Ascending aorta (tissue), 2 donors: ENCODE results near the gene ZNF536. TPM values are rescaled to one million over a fixed set of nuclear protein-coding genes. Genes with fewer than 3 reads are reported as not detected.
"Not testable (repeated sequence)": the region's sequence is repeated elsewhere in the genome, so short reads cannot be mapped to it uniquely, and the experiment has no call there.

Source experiments
- DNase-seq, 2 donors: peaks; one replicate each; pipeline ENCODE4 v3.0.0-alpha.2; 2019; ENCODE audit warnings: low spot score in 2 of 2
- H3K27ac ChIP-seq, 2 donors: fragments of 200-600 bp; sonication (generic); one replicate each; pipeline ENCODE4 v1.5.1; 2016 to 2017; ENCODE audit warnings: mild to moderate bottlenecking in 1 of 2
- H3K27me3 ChIP-seq: fragments of 200-600 bp; sonication (generic); one replicate; pipeline ENCODE4 v1.5.1; 2017
- H3K36me3 ChIP-seq, 2 donors: fragments of 200-600 bp; sonication (generic); one replicate each; pipeline ENCODE4 v1.5.1; 2016
- H3K4me1 ChIP-seq, 2 donors: fragments of 200-600 bp; sonication (generic); one replicate each; pipeline ENCODE4 v1.5.1; 2016 to 2017; ENCODE audit warnings: mild to moderate bottlenecking in 1 of 2
- H3K4me3 ChIP-seq, 2 donors: fragments of 200-600 bp; sonication (generic); one replicate each; pipeline ENCODE4 v1.5.1; 2016 to 2017; ENCODE audit warnings: mild to moderate bottlenecking in 1 of 2
- H3K9me3 ChIP-seq, 2 donors: fragments of 200-600 bp; sonication (generic); one replicate each; pipeline ENCODE4 v1.5.1; 2016
- CTCF ChIP-seq, 3 experiments: fragments of 200-600 bp in 2 of 3; fragments of 450-650 bp in 1 of 3; sonication (generic) in 2 of 3; IDR thresholded peaks; one replicate each; pipeline ENCODE4 v1.5.1; 2016 to 2019; ENCODE audit warnings: antibody characterized with exemption in 3 of 3, mild to moderate bottlenecking in 1 of 3, moderate library complexity in 1 of 3
- intact Hi-C: fragments of 100-400 bp; cut with DNase I; formaldehyde crosslinking; loops from one replicate; pipeline ENCODE4 v1.15.1; 2023
- total RNA-seq: library from RNA; depleted of rRNA; stranded (reverse); fragments of >200 nt; gene quantifications from one replicate; pipeline ENCODE4 v1.1.0, GENCODE V29; 2016

Gene ZNF536
- total RNA-seq, 1 donor from 2014 or later, result not detected

DNA sequence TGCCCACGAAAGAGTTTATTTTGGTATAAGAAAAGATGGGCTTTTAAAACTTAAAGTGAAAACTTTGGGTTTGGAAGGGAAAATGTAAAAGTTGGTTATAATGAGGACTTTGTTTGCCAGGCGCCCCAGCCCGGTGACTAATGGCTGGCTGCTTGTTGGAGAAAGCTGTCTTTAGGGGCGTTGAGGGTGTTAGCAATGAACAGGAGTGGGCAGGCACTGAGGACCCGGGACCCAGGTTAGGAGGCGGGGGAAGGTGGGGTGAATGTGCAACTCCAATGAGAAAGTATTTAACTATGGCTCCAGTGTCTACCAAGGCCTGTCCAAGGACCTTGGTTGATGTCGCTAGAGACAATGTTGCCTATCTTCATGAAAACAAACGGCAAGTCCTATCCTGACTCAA lies 118.6 kb downstream of the ZNF536 start:
- intact Hi-C loops, result no loop called here
- Histone ChIP-seq H3K4me3 (no peak overlapping the region), H3K9me3 (no peaks in the 10 kb centered on the region), H3K27me3 (no peaks in the 10 kb centered on the region), H3K4me1 (no peaks in the 10 kb centered on the region), H3K27ac (no peak overlapping the region), H3K36me3 (no peaks in the 10 kb centered on the region)
- no peak for TF ChIP-seq CTCF (IDR thresholded peaks at IDR 0.05)
- no peak for DNase-seq

DNA sequence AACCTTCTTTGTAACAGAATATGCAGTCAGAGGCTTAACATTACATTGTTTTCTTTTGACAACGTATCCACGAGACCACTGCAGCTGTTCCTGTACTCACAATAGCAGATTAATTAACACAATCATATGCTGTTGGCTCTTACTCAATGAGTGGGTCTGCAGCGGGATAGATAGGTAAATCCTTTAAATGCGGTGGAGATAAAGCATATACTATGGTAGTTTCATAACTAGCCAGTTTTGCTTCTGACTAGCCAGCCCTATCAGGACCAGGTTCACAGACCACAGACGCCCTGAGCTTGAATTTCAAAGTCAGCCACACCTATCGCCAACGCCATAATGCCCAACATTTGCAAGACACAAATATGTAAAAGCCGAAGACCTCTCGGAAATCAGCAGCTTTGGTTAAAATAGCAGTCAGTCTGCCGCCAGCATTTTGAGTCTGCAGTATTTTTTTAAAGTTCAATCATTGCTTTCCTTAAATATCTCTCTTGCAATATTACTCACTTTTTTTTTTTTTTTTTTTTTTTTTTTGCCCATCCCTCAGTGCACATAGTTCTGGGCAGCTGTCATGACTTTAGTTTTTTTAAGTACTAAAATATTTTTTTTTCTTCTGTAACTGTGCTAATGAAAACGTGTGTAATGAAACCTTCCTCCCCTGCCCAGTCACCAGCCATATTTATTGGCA lies 120.5 kb downstream of the ZNF536 start:
- Histone ChIP-seq H3K27me3 (no peaks in the 10 kb centered on the region), H3K27ac (no peak overlapping the region), H3K4me1 (no peaks in the 10 kb centered on the region), H3K36me3 (no peaks in the 10 kb centered on the region), H3K9me3 (no peaks in the 10 kb centered on the region), H3K4me3 (no peak overlapping the region)
- intact Hi-C loops, result no loop called here
- no peak for TF ChIP-seq CTCF (IDR thresholded peaks at IDR 0.05)
- no peak for DNase-seq

DNA sequence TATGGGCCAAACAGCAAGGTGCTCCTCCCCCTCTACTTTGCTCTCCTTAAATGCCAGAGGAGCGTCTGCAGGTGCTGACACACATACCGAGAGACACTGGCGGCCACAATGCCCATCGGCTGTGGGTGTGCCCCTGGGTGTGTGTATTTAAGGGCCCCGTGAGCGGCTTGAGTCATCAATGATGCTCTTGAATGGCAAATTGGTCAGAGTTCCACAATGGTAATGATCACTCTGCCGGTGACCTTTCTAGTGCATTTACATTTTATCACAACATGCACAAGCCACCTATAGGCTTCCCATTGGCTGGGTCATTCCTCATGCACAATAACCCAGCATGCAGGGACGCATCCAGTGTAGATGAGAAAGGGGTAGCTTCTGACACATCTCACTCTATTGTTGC lies 124.8 kb downstream of the ZNF536 start:
- Histone ChIP-seq H3K36me3 (no peaks in the 10 kb centered on the region), H3K4me1 (no peaks in the 10 kb centered on the region), H3K27ac (no peak overlapping the region), H3K9me3 (no peaks in the 10 kb centered on the region), H3K27me3 (no peaks in the 10 kb centered on the region), H3K4me3 (no peak overlapping the region)
- intact Hi-C loops, result no loop called here
- no peak for TF ChIP-seq CTCF (IDR thresholded peaks at IDR 0.05)
- DNase-seq, result no peak

DNA sequence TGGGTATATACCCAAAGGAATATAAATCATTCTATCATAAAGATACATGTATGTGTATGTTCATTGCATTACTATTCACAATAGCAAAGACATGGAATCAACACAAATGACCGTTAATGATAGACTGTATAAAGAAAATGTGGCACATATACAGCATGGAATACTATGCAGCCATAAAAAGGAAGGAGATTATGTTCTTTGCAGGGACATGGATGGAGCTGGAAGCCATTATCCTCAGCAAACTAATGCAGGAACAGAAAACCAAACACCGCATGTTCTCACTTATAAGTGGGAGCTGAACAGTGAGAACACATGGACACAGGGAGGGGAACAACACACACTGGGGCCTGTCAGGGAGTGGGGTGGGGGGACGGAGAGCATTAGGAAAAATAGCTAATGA lies 125.9 kb downstream of the ZNF536 start:
- H3K4me3 ChIP-seq, intact Hi-C loops, H3K27me3 ChIP-seq, H3K36me3 ChIP-seq, H3K27ac ChIP-seq, H3K9me3 ChIP-seq, DNase-seq, H3K4me1 ChIP-seq: not testable (repeated sequence)

GRCh38 chr19:30498707-30499106 lies 126.5 kb downstream of the ZNF536 start:
- Histone ChIP-seq H3K27ac (no peak overlapping the region), H3K4me3 (no peak overlapping the region), H3K27me3 (no peaks in the 10 kb centered on the region), H3K9me3 (no peaks in the 10 kb centered on the region), H3K36me3 (no peaks in the 10 kb centered on the region), H3K4me1 (no peaks in the 10 kb centered on the region)
- TF ChIP-seq CTCF (IDR thresholded peaks at IDR 0.05), result no peak
- intact Hi-C loops, result no loop called here
- DNase-seq, result no peak

DNA sequence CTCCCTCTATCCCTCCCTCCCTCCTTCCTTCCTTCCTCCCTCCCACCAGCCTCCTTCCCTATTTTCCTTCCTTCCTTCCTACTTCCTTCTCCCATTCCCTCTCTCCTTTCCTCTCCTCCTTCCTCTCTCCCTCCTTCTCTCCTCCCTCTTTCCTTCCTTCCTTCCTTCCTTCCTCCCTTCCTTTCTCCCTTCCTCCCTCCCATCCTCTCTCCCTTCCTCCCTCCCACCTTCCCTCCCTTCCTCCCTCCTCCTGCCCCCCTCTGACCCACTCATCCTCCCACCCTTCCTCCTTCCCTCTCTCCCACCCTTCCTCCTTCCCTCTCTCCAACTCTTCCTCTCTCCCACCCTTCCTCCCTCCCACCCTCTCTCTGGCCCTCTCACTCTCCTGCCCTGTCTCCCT lies 132.1 kb downstream of the ZNF536 start:
- Histone ChIP-seq H3K27ac (no peak overlapping the region), H3K36me3 (no peaks in the 10 kb centered on the region), H3K9me3 (no peaks in the 10 kb centered on the region), H3K27me3 (no peaks in the 10 kb centered on the region), H3K4me1 (no peaks in the 10 kb centered on the region), H3K4me3 (no peak overlapping the region)
- DNase-seq, result no peak
- TF ChIP-seq CTCF (IDR thresholded peaks at IDR 0.05), result no peak
- intact Hi-C loops, result no loop called here
